SH-SY5Y (cell line): Measurements from ENCODE around the gene VARS2.

ENCODE experiments used
- GATA2 ChIP-seq: IDR thresholded peaks from 2 replicates; pipeline ENCODE4 v1.6.1; 2011; ENCODE audit warnings: mild to moderate bottlenecking, low read depth, low read length
- GATA3 ChIP-seq: IDR thresholded peaks from 2 replicates; pipeline ENCODE4 v1.6.1; 2011; ENCODE audit warnings: low read depth, mild to moderate bottlenecking, low read length, moderate library complexity

The VARS2 gene

GRCh38 chr6:30914076-30914853 is at the start of gene VARS2:
VARS2 (plus strand) TSS chr6:30914238; CDS start chr6:30914837, 599 bp downstream.
- TF ChIP-seq GATA2 (no peak; the same call in 1 of the 2 replicates), GATA3 (no peak)

- TF ChIP-seq GATA2 (no peak), GATA3 (no peak)
Measured at GRCh38 chr6:30864325-30864724, 49.7 kb upstream of the VARS2 start.

GRCh38 chr6:30870546-30870945 is 43.5 kb upstream of the VARS2 start:
- no peak for TF ChIP-seq GATA3
- TF ChIP-seq GATA2 = no peak

GRCh38 chr6:30871592-30872183 is 42.4 kb upstream of the VARS2 start:
- TF ChIP-seq GATA3 (no peak), GATA2 (no peak)

GRCh38 chr6:30873137-30873640 is 40.8 kb upstream of the VARS2 start:
- TF ChIP-seq GATA3 (no peak), GATA2 (no peak)

GRCh38 chr6:30875244-30876038 is 38.6 kb upstream of the VARS2 start:
- TF ChIP-seq GATA3 (no peak), GATA2 (no peak)

- no peak for TF ChIP-seq GATA2
- no peak for TF ChIP-seq GATA3
Measured at GRCh38 chr6:30876039-30876730, 37.9 kb upstream of the VARS2 start.

GRCh38 chr6:30877419-30878262 is 36.4 kb upstream of the VARS2 start:
- no peak for TF ChIP-seq GATA2
- no peak for TF ChIP-seq GATA3

GRCh38 chr6:30879684-30880427 is 34.2 kb upstream of the VARS2 start:
- TF ChIP-seq GATA2 (no peak), GATA3 (no peak)

GRCh38 chr6:30880698-30881252 is 33.3 kb upstream of the VARS2 start:
- TF ChIP-seq GATA3 (no peak), GATA2 (no peak)

- TF ChIP-seq GATA2 = no peak
Measured at GRCh38 chr6:30881392-30882203, 32.4 kb upstream of the VARS2 start.
